GM12873 (cell line): ENCODE results near the gene FASTK.

ENCODE experiments used
- CTCF ChIP-seq: IDR thresholded peaks from 2 replicates; pipeline ENCODE4 v1.5.1; 2012; ENCODE audit warnings: low read depth, mild to moderate bottlenecking, moderate library complexity, low read length, control low read depth; ENCODE audit not compliant: insufficient read depth; ENCODE audit errors: missing control alignments

FASTK gene

GRCh38 chr7:151058781-151059366 is 21.7 kb downstream of the FASTK start:
- TF ChIP-seq CTCF, result no peak

GRCh38 chr7:151057989-151058780 is 22.4 kb downstream of the FASTK start:
- no peak for TF ChIP-seq CTCF

GRCh38 chr7:151057506-151057988 is 23.1 kb downstream of the FASTK start, which contains the start of gene CDK5:
CDK5 (minus strand) TSS chr7:151057897; CDS start chr7:151057848, 49 bp downstream.
- TF ChIP-seq CTCF, result no peak

GRCh38 chr7:151056666-151057505 is 23.7 kb downstream of the FASTK start:
- no peak for TF ChIP-seq CTCF

- no peak for TF ChIP-seq CTCF
Observed at GRCh38 chr7:151056283-151056665, 24.3 kb downstream of the FASTK start.

GRCh38 chr7:151053751-151054150 is 26.9 kb downstream of the FASTK start:
- no peak for TF ChIP-seq CTCF

GRCh38 chr7:151053096-151053495 is 27.5 kb downstream of the FASTK start:
- no peak for TF ChIP-seq CTCF
